HG02623 (cell line): ENCODE data around the gene MAPKBP1.

Experiments used
- ATAC-seq: cut with Tn5 transposase; IDR thresholded peaks from one replicate; pipeline ENCODE4 v1.9.1; 2021; ENCODE audit warnings: moderate library complexity; ENCODE audit not compliant: unreplicated experiment

MAPKBP1 gene

DNA sequence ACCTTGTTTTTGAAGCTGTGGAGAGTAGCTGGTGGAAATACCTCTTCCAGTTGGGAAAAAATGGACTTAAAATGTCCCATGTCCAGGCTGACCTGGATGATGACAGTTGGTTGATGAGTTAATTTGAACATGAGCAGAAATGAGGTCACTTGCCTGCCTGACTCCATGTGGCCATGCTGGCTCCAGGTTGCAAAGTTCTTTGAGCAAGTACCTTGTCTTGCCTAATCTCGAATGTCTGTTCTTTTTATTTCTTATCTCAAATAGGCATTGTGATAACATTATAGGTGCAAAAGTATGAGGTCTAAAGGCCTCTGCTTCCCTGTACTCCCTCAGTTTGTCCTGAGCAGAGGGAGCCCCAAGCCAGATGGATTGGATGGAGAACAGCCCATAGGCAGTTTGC, 9.0 kb downstream of the MAPKBP1 start:
- no peak for ATAC-seq

DNA sequence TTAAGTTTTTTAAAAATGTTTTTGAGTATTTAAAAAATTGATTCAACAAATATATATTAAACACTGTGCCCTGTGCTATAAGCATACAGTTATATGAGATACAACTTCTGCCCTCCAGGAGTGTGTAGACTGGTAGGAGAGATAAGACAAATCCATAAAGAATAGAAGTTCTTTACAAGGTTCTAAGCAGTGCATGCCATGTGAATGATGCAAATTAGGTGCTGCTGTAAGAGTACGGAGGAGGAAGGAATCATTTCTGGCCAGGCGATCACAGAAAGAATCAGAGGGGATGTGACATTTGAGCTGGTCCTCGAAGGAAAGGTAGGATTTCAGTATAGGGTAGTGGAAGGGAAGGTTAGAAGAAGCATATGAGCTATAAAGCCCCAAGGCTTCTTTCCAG, 14.0 kb downstream of the MAPKBP1 start:
- ATAC-seq: no peak

- ATAC-seq: no peak
Measured at GRCh38 chr15:41789236-41789635, 15.0 kb downstream of the MAPKBP1 start.

- no peak for ATAC-seq
Measured at GRCh38 chr15:41789662-41790061, 15.4 kb downstream of the MAPKBP1 start.

DNA sequence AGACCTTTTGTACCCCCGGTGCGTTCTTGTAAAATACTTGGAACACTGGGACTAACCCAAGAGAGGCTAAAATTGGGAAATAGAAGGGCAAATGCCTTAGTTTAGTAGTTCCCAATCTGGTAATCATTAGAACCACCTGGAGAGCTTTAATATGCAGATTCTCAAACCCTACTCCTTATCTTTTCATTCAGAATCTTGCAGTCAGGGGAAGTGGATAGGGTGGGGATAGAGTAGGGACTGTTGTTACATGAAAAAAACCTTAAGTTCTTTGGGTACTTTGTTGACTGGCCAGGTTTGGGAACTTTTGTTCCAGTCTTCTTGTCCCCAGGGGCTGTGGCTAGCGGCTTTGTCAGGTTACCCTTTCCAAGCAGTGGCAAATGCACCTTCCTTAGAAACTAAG, 15.9 kb downstream of the MAPKBP1 start:
- no peak for ATAC-seq

DNA sequence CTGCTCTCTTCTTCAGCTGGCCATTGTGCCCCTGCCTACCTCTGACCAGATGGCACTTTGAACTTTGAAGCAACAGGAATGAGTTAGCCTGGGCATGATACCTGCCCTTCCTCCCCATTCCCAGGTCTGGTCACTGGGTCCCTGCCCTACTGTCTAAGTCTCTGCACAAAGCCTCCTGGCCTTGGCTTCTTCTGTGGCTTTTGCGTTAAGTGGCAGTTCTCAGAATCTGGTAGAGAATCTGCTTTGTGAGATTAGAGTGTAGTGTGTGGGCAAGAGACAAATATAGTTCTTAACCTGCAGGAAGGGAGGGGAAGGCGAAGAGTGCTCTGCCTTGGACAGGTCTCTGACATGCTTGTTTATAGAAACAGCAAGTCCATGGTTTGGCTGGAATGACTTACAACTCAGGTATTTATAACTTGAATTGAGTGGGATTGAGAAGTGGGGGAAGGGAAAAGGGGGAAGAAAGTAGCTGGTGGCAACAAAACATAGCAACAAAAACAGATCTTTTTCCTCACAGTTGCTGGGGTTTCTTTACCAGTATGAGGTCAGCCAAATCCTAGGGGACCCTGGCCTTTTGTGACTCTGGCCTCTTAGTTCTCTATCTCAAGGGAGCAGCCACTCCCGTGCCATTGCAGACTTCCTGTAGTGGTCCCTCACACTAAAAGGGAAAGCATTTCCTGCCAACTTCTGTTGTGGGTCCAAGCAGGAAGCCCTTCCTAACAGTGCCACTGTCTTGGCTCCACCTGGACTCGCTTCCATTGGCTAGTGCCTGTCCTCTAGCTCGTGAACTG, 16.7 kb downstream of the MAPKBP1 start:
- no peak for ATAC-seq

DNA sequence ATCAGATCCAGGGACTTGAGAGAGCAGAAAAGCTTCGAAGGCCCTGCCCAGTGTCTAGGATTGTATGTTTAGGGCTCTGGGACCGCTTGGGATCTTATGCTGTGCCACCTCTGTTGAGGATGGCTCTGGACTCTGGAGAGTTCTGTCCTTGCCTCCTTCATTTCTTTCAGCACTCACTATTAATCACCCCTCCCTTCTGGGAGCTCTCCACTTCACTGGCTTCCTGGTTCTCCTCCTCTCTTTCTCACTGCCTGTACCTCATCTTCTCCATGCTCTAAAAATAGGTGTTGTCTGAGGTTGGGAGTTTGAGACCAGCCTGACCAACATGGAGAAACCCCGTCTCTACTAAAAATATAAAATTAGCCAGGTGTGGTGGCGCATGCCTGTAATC, 17.3 kb downstream of the MAPKBP1 start:
- no peak for ATAC-seq

DNA sequence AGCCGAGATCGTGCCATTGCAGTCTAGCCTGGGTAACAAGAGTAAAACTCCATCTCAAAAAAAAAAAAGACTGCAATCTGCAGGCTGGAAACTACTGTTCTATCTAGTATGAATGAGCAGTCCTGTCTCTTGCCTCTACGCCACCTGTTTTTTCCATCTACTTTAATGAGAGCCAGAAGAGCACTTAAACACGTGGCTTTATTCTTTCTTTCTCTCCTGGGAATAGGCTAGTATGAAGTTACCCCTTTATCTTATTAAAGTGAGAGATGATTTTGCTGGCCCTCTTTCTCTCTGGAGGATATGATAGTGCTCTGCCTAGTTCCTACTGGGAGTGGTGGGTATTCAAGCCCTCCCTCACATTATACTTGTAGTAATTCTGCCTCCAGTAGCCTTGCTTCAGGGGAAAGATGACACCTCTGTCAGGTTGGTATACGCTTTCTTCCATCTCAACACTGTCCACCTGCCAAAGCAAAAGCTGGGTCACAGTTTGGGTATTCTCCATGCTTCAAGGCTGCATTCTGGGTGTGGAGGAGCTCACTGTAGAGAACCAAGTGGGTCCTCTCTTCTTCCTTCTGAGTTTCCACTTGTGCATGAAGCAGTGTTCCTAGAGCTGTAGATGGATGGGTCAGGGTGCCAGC, 17.8 kb downstream of the MAPKBP1 start:
- no peak for ATAC-seq

DNA sequence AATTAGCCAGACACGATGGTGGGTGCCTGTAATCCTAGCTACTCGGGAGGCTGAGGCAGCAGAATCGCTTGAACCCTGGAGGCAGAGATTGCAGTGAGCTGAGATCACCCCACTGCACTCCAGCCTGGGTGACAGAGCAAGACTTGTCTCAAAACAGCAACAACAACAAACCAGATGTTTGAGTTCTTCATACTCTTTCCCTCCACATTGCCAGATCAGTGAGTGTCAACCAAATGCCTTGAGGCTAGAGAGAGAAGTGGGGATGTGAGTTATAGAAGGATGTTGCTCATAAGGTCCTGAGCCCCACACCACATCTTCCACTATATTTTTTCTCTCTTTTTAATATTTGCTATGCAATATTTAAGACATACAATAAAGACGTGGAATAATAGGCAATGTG, 19.8 kb downstream of the MAPKBP1 start:
- ATAC-seq: no peak

- ATAC-seq: no peak
Measured at GRCh38 chr15:41795996-41796856, 21.9 kb downstream of the MAPKBP1 start.

DNA sequence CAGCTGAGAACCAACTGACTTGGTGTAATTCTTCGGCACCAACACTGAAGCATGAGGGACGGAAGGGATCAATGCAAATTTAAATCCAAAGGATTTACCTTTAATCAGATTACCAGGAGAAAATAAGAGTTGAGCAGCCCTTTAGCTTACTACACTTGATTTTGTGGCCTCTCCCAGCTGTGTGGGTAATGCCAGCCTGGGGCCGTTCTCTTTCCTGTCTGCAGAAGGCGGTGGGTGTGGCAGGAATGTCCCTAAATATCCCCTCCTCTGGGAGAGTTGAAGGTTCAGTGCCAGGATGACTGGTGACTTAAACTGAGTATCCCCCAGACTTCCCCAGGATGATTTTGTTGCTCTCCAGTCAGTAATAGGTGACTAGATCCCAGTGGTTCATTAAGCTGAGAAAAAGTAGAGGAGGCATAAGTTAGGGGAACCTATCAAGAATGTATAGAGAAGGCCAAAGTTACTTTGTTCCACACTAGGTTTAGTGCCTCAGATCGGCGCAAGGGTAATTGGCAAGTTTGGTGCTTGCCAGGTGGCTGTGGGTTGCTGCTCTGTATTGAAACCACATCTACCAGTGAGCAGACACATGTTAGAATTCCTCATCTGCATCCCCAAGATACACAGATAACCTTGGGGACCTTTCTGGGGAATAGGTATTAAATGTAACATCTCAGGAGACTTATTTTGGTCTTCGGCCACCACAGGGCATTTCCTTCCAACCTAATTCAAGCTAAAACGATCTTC, 23.1 kb downstream of the MAPKBP1 start:
- ATAC-seq: no peak

GRCh38 chr15:41798607-41799487, 24.6 kb downstream of the MAPKBP1 start:
- ATAC-seq: no peak

DNA sequence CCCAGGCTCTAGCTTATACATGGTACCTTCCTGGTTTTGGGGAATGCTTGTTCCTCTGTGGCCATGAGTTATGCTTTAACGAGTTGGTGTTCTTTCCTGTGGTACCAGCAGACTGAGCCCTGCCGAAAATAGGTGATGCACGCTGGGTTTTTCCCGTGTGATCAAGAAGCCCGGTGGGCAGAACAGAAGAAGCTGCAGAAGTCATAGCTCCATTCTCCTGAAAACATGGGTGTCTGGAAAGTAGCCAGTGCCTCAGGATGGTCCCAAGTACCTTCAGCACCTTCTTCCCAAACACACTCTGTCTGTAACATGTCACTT, 25.2 kb downstream of the MAPKBP1 start:
- no peak for ATAC-seq

DNA sequence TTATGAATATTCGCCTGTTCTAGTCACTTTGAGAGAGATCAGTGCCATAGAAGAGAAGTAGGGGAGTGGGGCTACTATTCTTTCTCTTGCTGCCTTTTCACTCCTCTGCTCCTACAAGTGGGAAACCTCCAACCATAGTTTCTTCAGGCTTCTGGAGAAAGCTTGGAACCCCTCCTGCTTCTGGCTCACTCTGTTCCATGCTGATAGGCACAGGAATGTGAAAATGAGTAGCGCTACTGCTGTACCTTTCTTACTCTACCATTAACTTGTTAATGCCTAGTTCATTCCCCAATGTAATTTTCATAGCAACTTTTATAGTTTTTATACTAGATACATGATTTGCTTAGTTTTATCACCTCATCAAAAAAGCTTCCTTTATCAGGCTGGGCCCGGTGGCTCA, 26.9 kb downstream of the MAPKBP1 start:
- no peak for ATAC-seq

GRCh38 chr15:41801850-41802455, 27.7 kb downstream of the MAPKBP1 start:
- no peak for ATAC-seq

- ATAC-seq: no peak
Measured at GRCh38 chr15:41804361-41804760, 30.1 kb downstream of the MAPKBP1 start.

DNA sequence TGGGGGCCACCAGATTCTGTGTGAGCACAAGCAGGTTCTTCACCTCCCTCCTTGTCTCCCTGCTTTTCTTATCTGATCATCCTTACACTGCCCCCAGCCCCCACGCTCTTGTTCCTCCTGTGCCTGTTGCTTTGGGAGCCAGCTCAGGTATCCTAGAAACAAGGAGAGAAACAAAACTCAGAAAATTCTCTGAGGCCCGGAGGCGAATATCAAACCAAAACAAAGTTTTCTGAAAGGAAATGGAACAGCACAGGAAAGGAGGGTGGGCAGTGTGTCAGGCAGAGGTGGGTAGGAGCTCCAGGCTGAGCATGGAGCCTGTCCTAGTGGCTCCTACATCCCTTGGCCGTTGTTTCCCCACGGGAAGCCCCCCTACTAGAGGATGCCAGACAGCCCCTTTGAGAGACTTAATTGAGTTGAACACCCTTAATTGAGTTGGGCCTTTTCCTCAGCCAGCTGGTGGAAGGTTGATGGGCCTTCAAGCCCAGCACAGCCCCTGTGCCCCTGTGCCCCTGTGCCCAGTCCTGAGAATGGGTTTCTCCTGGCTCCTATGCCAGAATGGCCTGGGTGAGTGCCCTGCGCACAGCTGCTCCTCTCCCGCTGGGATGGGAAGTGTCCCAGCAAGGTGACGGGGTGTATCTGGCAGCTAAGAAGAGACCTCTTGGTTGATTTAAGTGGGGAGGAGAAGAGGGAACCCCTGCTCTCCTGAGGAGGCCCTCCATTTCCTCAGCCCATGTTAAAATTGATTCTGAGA, 30.8 kb downstream of the MAPKBP1 start:
- no peak for ATAC-seq

- no peak for ATAC-seq
Measured at GRCh38 chr15:41805711-41806110, 31.4 kb downstream of the MAPKBP1 start.
